Bone marrow (tissue), 2 donors: Measurements from ENCODE around the gene C2orf49.

Experiments
- DNase-seq, 2 donors: peaks; one replicate each; lab custom pipeline; 2025; lab: John Stamatoyannopoulos, UW

C2orf49 gene

DNA sequence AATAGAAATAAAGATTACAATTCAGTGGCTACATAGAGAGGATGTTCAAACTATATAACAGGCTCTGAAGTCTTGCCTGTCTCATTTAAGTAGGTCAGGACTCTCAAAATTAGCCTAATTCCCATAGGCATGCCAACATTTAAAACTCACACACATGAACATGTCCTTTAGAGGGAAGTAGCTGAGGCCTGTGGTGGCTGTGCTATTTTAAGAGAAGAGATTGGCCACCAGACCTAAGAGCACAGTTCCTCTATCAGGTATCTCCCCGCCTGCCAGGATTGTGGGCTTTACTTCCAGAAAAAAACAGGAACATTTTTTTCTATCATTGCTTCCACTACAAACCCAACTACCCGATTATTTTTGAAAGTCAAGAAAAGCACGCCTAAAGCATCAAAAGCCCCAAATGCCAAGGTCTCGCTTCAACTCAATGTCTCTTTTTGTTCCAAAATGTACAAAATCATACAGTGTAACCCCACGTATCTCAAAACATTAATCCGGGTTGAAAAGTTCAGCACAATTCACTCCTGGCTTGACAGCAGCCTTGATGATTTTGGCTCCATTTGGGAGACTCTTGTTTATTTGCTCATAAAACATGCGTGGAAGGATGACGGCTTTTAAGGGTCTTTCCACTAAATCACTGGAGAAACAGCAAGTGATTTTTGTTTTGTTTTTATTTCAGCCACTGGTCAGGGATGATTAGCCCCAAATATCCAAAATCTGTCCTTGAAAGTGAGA, 46.3 kb downstream of the C2orf49 start:
- no peak for DNase-seq

DNA sequence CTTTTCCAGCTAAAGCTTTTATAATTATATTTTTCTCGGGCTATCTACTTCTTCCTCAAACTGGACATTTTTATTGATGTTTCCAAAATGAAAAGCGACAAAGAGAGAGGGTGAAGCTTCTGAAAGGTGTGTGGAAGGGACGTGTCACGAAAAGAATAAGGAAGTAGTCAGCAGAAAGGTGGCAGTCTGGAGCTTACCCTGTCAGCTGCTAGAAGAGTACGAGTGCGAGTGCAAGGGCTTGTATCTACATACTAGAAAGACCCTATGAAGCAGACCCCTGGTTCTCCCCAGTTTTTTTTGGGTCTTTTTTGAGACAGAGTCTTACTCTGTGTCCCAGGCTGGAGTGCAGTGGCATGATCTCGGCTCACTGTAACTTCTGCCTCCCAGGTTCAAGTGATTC, 46.9 kb downstream of the C2orf49 start:
- no peak for DNase-seq

- DNase-seq: no peak
Measured at GRCh38 chr2:105384861-105385260, 47.5 kb downstream of the C2orf49 start.

GRCh38 chr2:105385731-105386540, 48.6 kb downstream of the C2orf49 start:
- no peak for DNase-seq

DNA sequence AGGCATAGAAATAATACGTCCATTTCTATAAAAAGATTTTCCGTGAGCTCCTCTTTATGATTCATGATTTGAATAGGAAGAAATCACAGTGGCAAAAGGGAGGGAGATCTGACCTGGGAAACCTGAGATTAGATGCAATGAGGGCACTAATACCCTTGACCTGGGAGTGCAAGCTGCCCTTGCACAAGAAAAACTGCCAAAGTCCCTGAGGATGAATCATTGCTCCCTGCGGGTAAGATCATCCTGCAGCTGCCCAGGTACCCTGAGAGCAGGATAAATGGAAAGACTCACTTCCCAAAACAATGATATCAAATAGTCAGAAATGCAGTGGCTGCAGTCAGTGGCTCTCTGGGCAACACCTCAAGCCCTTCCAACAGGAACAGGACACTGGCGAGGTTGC, 49.9 kb downstream of the C2orf49 start:
- DNase-seq: no peak

GRCh38 chr2:105388971-105389381, 51.6 kb downstream of the C2orf49 start:
- DNase-seq: no peak

DNA sequence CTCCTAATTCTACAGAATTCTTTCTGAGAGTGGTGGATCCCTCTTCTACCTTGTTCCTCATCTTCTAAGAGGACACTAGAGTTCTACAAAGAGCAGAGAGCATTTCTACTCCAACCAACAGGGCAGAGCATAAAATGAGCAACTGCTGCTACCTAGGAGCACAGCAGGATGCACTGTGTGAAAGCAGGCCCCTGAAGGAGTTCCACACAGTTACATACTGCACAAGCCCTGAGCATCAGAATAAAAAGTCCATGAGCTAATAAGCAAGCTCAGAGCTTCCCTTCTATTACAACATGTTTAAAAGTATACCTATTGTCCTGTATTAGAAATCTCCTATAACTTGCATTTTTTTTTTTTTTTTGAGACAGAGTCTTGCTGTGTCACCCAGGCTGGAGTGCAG, 53.1 kb downstream of the C2orf49 start:
- no peak for DNase-seq

DNA sequence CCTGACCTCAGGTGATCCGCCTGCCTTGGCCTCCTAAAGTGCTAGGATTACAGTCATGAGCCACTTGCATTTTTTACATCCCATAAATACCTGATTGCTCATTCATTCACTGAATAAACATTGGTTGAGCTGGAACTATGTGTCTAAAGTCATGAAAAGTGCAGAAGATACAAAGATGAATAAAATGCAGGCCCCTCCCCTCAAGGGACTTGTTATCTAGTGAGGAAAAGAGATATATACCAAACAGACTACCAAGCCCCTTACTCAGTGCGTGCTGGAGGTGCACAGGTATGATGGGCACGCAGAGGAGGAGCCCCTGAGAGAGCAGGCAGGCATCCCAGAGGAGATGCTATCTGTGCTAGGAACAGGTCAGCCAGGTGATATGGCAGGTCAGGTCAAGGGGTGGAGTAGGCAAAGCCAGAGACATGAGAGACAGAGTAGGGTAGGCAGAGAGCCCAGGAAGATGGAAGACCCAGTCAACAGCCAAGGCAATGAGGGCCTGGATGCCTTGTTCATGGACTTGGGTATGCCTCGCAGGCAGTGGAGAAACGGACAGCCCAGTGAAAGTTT, 53.8 kb downstream of the C2orf49 start:
- DNase-seq: no peak

DNA sequence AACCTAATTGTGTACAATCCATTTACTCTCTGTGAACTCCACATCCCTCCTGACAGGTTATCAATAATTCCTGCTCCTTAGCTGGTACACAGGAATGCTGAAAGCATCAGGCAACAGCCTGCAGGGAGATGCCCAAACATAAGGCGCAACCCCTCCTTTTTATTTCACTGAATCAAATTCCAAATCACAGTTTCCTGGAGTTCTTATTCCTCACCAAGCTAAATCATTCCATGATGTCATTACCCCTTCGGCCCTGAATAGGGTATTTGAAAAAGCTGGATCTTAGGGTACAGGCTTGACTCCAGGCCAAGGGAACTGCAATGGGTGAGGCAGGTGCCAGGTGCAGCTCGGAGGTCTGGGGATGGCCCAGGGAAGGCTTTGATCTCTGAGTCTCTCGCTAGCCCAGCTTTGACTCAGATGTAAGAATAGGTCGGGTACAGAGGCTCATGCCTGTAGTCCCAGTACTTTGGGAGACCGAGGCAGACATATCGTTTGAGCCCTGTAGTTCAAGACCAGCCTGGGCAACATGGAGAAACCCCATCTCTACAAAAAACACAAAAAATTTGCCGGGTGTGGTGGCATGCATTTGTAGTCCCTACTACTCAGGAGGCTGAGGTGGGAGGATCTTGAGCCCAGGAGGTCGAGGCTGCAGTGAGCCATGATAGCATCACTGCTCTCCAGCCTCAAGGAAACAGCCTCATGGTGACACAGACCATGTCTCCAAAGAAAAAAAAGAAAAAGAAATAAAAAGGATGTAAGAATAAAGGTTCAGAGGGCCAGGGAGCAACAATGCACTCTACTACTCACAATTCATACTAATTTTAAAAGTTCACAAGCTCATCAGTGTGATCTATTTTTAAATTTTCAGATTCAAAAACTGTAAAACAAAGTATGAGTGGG, 54.7 kb downstream of the C2orf49 start:
- DNase-seq: no peak

DNA sequence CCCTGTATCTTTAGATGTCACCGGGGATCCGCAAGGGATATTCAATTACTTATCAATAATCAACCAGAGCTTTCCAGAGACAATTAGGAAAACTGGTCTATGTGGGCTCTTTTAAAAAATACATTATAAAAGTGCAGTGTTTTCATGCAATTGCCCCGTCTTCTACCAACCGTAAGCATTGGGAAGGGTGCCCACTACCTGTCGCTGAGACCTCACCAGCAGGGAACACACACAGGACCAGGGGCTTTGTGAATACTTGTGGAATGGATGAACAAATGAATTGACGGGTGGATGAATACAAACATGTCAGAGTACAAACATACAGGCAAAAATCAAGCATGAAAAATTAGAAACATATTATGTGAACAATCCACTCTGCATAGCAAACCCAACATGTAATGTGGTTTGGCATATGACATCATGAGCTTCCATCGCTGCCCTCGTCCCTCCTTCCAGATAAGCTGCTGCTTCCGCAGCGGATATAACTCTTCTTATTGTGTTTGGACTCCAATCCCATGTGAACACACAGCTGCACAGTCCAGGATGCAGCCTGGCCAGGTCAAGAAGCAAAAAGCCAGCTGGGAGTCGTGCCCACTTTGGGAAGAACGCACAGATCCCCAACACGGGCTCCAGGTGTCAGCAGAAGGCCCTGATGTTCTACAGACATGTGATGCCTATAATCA, 56.2 kb downstream of the C2orf49 start:
- no peak for DNase-seq

DNA sequence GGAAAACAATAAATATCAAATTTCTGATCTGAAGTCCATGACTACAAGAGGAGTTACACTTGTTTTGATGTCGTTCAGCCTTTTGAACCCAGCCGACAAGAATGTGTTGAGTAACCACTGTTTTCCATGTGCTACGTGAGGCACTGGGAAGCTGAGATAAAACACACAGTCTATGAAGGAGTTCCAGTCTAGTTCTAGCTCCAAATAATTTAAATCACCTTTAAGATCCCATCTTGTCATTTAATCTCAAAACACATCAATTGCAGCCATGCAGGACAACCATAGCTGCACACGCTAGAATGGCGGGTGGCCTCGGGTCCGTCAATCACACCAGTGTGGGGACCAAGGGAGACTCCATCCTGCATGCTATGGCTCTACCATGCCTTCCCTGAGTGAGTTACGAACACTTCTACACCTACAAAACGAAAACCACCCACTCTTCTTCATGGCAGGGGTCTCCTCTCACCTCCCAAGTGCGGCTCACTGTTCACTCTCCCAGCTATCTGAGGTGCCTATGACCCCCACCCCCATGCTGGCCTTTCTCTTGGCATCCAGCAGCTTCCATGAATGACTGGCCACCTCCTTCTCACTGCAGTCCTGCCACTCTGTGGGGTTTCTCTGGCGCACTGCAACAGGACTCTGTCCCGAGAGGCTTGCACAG, 57.7 kb downstream of the C2orf49 start:
- DNase-seq: no peak

DNA sequence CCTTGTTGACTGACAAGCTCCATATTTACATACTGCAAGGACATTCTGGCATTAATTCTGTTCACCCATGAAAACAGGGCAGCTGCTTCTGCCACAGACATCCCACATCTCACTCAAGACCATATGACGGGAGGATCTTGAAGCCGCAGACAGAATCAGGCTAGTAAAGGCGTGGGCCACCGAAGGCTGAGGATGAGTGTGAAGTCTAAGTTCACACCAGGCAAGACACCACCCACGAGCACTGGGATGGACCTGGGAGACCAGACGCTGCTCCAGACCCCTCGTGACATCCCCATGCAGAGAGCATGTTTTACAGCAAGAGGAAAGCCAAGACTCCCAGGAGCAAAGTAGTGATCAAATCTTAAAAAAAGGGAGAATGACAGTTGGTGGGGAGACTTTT, 58.4 kb downstream of the C2orf49 start:
- no peak for DNase-seq

DNA sequence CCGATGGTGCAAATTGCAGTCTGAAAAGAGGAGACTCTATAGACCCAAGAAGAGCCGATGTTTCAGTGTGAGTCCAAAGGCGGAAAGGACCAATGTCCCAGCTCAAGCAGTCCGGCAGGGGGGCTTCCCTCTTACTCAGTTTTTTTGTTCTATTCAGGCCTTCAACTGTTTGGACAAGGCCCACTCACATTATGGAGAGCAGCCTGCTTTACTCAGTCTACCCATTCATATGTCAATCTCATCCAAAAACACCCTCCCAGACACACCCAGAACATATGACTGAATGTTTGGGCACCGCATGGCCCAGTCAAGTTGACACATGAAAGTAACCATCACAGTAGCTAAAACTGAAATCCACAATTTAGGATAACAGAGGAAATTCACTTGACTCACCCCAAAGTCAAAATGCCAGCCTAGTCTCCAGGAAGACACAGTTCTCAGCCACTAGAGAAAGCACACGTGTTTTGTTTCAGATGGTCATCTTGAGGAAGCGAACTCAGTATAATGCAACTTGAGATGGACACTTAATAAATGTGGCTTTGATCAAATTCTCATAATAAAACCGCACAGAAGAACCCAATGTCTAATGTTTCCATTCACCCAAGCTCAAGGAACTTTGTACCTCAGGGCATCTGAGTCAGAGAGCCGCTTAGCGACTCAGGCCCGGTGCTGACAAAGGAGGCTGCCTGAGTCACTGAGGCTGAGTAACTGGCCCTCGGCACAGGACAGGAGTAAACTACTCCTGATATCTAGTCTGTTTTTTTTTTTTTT, 59.1 kb downstream of the C2orf49 start:
- DNase-seq: no peak

DNA sequence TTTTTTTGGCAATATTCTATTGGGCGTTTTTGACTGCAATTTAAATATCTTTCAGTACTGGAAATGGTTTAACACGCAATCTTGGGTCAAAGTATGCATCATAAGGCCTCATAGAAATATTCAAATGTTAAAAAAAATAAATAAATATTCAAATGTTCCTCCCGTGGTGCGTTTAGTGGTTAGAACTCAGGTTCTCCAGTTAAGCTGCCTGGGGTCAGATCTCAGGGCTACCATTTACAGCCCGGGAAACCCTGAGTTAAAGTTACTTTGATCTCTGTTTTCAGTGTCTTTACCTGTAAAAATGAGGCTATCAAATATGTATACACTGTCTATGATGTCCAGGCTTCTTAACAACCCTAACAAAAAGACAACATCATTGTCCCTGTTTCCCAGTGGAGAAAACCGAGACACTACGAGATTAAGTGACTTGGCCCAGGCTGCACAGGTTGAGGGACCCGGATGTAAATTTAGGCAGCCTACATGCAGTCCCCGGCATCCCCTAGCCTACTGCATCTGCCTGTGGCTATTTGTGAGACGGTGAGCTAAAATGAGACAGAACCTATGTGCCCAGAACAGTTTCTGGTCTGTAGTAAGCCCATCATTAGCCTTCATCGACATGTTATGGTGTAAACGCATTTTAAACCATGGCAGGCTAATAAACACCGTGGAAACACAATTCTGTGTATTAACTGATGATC, 59.8 kb downstream of the C2orf49 start:
- DNase-seq: no peak

- DNase-seq: no peak
Measured at GRCh38 chr2:105397953-105398335, 60.6 kb downstream of the C2orf49 start.

DNA sequence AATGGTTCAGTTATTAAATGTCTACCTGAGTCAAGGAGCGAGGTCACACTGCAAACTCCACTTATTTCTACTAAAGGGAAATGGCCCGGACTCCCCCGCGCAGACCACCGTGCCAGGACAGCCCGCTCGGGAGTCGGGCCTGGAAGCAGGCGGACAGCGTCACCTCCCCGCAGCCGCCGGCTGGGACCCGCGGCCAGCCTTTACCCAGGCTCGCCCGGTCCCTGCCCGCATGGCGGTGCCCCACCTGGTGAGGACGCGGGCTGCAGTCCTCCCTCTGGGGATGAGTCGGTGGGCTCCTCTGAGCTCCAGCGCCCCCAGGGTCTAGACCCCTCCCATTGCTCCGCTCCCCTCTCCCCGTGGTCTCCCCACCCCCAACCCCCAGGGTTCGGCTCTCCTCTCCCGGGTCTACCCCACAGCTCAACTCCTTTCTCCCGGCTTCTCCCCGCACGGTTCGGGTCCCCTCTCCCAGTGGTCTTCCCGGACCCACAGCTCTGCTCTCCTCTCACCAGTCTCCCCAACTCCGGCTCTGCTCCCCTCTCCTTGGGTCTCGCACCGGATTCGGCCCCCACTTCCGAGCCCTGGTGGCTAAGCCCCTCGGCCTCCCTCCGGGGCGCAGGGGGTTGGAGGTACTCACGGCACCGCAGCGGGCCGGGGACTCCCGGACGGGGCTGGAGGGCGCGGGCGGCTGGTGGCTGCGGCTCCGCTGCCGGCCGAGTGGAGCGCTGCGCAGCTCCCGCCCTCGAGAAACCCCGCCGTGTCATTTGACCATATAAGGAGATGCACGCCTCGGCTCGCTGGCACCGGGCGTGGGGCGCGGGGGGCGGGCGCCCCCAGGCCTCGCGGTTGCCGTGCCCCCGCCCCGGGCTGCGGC, 61.2 kb downstream of the C2orf49 start, which contains the start of gene FHL2:
TSS of gene FHL2 (minus strand) at position 716 of the 871 bp plus-strand sequence. CDS start 12,535 bp downstream, outside the sequence.
- DNase-seq: peak in 1 of 2 donors; percentile 6
